ENCODE data around the gene CRISP2.
"Not testable (repeated sequence)": the region's sequence is repeated elsewhere in the genome, so short reads cannot be mapped to it uniquely, and the experiment has no call there.

Gene CRISP2, protein sequence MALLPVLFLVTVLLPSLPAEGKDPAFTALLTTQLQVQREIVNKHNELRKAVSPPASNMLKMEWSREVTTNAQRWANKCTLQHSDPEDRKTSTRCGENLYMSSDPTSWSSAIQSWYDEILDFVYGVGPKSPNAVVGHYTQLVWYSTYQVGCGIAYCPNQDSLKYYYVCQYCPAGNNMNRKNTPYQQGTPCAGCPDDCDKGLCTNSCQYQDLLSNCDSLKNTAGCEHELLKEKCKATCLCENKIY

GRCh38 chr6:49713346-49713745, at the start of gene CRISP2:
Gene CRISP2, minus strand, starts transcription at chr6:49713543. Its CDS starts 4,347 bp downstream, at chr6:49709196.
- no peak for DNase-seq

- no peak for DNase-seq
Measured at GRCh38 chr6:49744259-49744658, 30.9 kb upstream of the CRISP2 start, which contains the start of gene CRISP3. Gene CRISP3, minus strand, starts transcription at chr6:49744388. Its CDS starts 21 bp downstream, at chr6:49744367.

DNA sequence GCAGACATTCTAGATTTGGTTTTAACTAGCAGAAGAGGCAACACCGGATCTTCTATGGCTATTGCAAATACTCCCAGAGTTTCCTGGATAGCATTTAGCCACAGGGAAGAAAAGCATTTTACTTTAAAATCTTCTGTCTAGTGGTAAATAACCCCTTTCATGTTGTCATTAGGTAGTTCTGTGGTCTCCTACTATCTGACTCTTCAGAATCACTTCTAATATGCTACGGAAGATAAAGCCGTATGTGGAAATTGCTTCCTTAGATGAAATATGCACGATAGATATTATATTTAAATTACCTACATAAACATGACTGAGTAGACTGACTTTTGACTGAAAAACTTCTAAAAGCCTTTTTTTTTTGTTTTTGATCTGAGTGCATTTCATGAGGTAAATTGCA, 30.1 kb upstream of the CRISP2 start:
- DNase-seq, result no peak

GRCh38 chr6:49739423-49739822, 26.1 kb upstream of the CRISP2 start:
- DNase-seq, result no peak

- DNase-seq, result no peak
Measured at GRCh38 chr6:49736017-49736508, 22.7 kb upstream of the CRISP2 start.

DNA sequence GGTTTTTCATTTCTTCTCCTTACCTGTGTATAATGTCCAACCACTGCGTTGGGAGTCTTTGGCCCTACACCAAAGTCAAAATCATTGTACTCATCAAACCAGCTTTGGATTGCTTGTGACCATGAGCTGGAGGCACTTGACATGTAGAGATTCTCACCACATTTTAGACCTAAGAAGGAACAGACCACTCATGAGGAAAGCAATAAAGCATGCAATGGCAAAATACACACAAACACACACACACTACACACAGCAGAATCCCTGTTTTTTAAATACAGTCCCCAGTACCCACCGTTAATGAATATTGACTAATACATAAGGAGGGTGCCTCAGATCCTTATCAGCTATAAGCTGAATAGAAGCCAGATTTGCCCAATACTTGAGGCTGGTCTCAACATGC, 20.3 kb upstream of the CRISP2 start:
- DNase-seq, result no peak

GRCh38 chr6:49732781-49733180, 19.4 kb upstream of the CRISP2 start:
- DNase-seq, result no peak

- DNase-seq, result no peak
Measured at GRCh38 chr6:49730251-49730650, 16.9 kb upstream of the CRISP2 start.

DNA sequence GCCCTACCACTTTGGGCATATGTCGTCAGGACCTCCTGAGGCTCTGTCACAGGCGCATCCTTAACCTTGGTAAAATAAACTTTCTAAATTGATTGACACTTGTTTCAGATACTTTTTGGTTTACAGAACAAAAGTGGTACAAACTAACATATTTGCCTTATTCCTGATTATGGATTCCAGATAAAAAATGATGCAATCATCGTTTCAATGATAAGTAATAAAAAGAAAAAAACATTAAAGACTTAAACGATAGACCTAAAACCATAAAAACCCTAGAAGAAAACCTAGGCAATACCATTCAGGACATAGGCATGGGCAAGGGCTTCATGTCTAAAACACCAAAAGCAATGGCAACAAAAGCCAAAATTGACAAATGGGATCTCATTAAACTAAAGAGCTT, 10.6 kb upstream of the CRISP2 start:
- DNase-seq, result not testable (repeated sequence)

DNA sequence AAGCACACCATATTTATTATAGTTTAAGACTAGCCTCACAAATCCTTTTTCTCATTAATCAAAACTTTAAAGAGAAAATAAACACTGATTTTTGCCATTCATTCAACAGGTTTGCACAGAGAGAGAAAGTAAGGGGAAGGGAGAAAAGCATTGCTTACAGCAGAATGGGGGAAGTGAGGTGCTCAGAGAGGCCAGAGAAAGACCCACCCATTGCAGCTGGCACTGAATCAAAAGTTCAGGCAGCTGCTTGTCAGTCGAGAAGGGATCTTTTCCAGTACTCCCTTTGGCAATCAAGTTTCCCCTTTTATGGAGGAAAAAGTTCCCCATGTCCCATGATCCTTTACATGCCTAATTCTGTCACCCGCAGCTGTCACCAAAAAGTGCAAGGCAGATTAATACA, 8.0 kb upstream of the CRISP2 start:
- no peak for DNase-seq

DNA sequence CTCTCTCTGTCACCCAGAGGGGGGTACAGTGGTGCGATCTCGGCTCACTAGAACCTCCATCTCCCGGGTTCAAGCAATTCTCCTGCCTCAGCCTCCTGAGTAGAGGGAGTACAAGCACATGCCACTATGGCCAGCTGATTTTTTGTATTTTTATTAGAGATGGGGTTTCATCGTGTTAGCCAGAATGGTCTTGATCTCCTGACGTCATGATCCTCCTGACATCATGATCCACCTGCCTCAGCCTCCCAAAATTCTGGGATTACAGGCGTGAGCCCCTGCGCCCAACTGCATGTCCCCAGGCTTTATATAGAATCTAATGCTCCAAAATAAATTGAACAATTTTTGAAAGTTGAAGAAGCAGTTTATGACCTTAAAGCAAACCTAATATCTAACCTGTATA, 7.0 kb upstream of the CRISP2 start:
- no peak for DNase-seq

GRCh38 chr6:49698478-49698877, 14.9 kb downstream of the CRISP2 start:
- DNase-seq, result no peak

GRCh38 chr6:49693512-49693911, 19.8 kb downstream of the CRISP2 start:
- DNase-seq, result no peak

DNA sequence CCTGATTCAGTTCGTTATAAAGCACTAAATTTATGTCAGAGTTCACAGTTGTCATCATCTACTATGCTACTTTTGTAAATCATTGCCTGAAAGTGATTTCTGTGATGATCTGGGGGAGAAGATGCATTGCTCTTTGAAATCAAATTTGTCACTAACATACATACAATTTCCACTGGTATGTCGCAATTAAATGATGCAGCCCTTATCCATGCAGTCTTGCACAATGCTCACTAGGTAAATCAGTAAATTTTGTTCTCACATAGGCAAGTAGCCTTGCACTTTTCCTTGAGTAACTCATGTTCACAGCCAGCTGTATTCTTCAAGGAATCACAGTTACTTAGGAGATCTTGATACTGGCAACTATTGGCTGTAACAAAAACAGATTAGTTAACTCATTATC, 20.8 kb downstream of the CRISP2 start:
- no peak for DNase-seq

- no peak for DNase-seq
Measured at GRCh38 chr6:49676671-49677281, 36.6 kb downstream of the CRISP2 start.

DNA sequence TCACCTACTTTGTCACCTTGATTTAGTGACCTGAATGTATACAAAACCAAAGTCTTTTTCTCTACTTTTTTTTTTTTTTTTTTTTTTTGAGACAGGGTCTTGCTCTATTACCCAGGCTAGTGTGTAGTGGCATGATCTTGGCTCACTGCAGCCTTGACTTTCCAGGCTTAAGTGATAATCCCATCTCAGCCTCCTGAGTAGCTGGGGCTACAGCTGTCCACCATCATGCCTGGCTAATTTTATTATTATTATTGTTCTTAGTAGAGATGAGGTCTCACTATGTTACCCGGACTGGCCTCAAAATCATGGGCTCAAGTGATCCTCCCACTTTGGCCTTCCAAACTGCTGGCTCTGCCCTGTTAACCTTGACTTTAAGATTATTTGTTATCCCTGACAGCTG, 37.5 kb downstream of the CRISP2 start:
- no peak for DNase-seq

DNA sequence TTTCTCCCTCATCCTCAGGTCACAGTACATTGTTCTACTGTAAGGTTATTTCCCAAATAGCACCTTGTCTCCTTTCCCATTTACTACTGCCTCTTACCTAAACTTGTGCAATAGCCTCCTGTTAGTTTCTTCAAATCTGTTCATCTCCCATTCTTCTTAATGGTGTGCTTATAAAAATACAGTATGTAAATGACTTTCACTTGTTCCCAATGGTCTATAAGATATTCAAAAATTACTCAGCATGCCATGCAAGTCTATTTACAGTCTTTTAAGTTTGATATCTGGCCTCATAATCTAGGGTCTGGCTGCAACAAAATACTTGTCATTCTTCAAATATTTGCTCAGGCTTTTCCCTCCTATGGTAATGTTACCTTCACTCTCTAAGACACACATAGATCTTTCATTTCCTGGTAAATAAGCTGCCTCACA, 45.2 kb downstream of the CRISP2 start:
- no peak for DNase-seq

- no peak for DNase-seq
Measured at GRCh38 chr6:49666930-49667757, 46.2 kb downstream of the CRISP2 start.

DNA sequence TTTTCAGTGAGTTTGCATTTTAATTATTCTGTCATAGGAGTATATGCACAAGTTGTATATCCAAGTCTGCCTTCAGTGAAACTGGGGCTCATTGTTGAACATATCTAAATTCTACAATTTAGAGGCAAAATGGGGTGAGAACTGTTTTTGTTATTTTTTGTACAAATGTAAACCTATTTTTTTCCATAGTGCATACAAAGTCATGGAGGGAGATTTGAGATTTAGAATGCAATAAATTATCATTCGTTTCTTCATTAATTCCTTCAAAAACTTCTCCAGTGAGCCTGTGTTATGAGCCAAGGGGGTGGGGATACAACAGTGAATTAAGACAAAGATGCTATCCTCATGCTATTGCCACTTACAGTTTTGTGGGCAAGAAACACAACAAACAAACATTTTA, 46.9 kb downstream of the CRISP2 start:
- no peak for DNase-seq

GRCh38 chr6:49664817-49665216, 48.5 kb downstream of the CRISP2 start:
- DNase-seq, result no peak

GRCh38 chr6:49664054-49664453, 49.3 kb downstream of the CRISP2 start:
- DNase-seq, result not testable (repeated sequence)

DNA sequence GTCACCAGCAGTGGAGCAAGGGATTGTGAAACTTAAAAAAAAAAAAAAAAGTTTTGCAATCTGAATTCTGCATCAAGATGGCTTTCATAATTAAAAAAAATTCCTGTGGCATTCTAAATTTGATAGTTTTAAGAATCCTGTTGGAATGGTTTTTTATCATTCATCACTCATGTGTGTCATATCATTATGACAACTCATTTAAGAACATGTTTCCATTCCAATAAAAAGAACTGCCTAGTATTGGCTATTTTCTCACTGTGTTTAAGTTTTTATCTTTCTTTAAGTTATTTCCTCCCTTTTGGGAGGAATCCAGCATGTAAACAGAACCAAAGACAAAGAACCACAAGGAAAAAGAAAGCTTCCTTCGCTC, 50.5 kb downstream of the CRISP2 start:
- no peak for DNase-seq

DNA sequence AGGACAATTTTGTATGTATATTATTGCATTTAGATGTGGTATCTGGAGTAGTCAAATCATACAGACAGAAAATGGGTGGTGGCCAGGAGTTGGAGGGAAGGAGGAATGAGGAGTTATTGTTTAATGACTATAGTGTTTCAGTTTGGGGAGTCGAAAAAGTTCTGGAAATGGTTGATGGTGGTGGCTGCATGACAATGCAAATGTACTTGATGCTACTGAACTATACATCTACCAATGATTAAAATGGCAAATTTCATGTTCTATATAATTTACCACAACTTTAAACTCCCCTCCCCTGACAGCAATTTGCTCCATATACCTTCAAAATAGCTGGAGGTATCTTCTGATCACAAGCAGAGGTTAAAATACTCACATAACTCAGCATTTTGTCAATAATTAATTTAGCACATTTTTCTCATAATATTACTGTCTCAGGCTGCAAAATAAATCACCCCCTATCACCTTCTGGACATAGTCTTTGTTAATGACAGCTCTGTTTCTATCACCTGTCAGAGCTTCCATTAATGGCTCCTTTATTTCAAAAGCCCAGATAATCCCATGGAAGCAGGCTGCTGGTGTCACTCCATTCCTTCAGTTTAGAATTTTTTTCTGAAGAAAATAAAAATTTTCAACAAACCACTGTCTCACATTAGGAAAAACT, 51.0 kb downstream of the CRISP2 start:
- DNase-seq, result no peak

All from femur (tissue), 1 donor.